Glomerular endothelial cell (primary cell): ENCODE results near the gene AP5B1. TPM values are rescaled to one million over a fixed set of nuclear protein-coding genes. Genes with fewer than 3 reads are reported as not detected.
"Not testable (repeated sequence)": the region's sequence is repeated elsewhere in the genome, so short reads cannot be mapped to it uniquely, and the experiment has no call there.

Source experiments
- DNase-seq: peaks from one replicate; pipeline ENCODE4 v3.0.0-alpha.2; 2011; ENCODE audit warnings: low read depth, low spot score; ENCODE audit errors: extremely low read depth
- total RNA-seq: library from RNA; depleted of rRNA; stranded (reverse); fragments of >200 nt; gene quantifications from 2 replicates; pipeline ENCODE4 v1.2.3, GENCODE V29; 2015

AP5B1 gene
- total RNA-seq, 1 donor from 2014 or later: 18.8 TPM

DNA sequence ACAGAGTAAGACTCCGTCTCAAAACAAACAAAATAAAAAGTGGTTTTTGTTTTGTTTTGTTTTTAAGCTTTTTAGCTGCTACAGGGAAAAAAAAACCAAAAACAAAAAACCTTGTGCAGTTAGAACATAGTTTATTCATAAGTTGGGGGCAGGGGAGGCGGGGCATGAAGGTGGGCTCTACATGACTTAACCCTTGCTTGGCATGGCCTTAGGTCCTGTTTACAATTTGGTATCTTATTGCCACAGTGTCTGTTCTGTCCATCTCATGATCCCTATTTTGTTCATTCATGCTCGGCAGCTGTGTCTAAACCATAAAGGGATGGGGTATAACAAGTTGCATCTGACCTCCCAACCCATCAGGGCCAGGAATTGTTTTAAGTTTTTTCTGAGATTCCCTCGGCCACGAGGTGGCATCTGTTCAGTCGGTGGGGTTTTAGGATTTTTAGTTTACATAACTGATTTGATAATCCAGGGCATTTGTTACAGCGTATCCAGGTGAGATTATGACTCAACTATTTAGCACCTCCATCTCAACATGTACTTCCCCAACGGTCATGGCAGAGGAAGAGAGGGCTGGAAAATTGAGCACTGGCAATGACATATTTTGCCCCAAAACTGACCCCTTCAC lies 6.9 kb downstream of the AP5B1 start:
- no peak for DNase-seq

DNA sequence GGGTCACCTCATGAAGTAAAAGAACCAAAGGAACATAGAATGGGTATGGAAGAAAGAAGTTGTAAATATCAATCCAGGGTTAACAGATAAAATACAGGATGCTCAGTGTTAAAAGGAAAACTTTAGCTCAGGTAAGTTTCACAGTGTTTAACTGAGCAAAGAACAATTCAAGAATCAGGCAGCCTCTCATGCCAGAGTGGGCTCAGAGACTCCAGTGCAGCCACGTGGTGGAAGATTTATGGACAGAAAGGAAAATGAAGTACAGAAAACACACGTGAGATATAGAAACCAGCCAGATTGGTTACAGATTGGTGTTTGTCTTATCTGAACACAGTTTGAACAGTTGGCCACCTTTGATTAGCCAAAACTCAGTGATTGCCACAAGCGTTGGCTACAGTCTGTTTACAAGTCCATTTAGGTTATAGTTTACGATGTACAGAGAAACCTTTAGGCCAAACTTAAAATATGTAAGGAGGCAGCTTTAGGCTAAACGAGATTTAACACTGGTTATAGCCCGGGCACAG lies 9.1 kb downstream of the AP5B1 start:
- no peak for DNase-seq

DNA sequence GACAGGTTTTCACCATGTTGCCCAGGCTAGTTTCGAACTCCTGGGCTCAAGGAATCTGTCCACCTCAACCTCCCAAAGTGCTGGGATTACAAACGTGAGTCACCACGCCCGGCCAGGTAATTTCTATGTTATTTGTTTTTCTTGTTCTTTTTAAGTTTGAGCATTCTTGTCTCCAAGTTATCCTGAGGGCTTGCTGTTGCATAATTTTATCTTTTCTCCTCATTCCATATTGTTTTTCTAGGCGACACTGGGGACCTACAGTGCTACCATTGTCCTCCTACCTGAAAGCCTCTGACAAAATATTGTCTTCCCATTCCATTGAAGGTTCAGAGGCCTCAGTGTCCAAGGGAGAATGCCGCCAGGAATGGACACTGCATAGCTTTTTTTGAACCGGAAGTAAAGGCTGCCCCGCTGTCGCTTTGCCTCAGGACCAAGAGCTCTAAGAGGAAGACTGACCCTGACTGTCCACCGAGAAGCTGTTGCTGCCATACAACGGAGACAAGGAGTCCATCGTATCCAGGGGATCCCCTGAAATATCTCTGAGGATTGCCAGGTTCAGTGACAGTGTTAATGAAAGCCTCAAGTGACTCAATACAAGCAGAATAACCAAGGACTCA lies 9.7 kb downstream of the AP5B1 start:
- DNase-seq: no peak

DNA sequence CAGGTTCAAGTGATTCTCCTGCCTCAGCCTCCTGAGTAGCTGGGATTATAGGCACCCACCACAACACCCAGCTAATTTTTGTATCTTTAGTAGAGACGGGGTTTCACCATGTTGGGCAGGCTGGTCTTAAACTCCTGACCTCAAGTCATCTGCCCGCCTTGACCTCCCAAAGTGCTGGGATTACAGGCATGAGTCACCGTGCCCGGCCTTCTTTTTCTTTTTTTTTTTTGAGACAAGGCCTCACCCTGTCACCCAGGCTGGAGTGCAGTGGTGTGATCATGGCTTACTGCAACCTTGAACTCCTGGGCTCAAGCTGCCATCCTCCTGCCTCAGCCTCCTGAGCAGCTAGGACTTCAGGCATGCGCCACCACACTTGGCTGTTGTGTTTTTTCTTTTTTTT lies 13.0 kb downstream of the AP5B1 start:
- DNase-seq: not testable (repeated sequence)

DNA sequence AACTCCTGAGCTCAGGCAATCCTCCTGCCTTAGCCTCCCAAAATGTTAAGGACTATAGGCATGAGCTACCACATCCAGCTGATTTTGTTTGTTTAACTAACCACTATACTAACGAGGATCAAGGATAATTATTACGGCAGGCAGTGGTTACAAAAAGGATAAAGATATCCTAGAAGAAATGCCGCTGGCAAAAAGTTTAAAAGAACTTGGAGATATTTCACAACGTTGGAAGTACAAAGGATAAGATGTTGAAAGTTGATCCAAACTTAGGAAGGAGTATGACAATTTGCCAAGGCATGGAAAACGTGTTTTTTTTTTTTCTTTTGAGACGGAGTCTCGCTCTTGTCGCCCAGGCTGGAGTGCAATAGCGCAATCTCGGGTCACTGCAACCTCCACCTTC lies 13.4 kb downstream of the AP5B1 start:
- no peak for DNase-seq

DNA sequence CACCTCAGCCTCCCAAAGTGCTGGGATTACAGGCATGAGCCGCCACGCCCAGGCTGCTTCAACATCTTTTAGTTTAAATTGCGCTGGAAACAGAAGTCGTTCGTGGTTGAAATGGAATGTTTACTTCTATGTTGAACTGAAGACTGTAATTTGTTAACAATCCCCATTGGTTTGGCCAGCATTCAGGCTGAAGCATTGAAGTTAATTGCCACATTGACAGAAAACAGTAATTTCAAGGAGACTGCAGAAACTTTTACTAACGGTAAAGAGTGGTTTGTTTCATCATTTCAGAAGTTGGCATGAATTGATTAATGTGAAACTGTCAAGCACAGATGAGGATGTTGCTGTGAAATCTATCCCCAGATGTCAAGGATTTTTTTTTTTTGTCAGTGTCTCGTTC lies 14.2 kb downstream of the AP5B1 start:
- no peak for DNase-seq

DNA sequence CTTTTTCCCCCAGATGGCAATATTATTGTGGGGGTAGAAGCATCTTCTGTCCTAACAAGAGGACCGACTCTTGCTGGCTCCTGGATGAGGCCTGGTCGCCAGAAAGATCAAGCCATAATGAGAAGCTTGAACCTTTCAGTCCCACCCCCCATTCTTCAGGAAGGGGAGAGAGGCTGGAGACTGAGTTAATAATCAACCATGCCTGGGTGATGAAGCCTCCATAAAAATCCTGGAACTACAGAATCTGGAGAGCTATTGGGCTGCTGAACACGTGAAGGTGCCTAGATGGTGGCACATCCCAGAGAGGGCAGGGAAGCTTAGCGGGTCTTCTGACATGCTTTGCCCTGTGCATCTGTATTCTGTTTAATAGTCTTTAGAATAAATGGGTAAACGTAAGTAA lies 16.3 kb downstream of the AP5B1 start:
- no peak for DNase-seq

DNA sequence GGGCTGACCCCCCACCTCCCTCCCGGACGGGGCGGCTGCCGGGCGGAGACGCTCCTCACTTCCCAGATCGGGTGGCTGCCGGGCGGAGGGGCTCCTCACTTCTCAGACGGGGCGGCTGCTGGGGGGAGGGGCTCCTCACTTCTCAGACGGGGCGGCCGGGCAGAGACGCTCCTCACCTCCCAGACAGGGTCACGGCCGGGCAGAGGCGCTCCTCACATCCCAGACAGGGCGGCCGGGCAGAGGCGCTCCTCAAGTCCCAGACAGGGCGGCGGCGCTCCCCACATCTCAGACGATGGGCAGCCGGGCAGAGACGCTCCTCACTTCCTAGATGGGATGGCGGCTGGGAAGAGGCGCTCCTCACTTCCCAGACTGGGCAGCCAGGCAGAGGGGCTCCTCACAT lies 18.0 kb downstream of the AP5B1 start:
- DNase-seq: not testable (repeated sequence)

DNA sequence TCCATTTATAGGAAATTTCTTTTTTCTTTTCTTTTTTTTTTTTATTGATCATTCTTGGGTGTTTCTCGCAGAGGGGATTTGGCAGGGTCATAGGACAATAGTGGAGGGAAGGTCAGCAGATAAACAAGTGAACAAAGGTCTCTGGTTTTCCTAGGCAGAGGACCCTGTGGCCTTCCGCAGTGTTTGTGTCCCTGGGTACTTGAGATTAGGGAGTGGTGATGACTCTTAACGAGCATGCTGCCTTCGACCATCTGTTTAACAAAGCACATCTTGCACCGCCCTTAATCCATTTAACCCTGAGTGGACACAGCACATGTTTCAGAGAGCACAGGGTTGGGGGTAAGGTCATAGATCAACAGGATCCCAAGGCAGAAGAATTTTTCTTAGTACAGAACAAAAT lies 18.6 kb downstream of the AP5B1 start:
- DNase-seq: not testable (repeated sequence)

DNA sequence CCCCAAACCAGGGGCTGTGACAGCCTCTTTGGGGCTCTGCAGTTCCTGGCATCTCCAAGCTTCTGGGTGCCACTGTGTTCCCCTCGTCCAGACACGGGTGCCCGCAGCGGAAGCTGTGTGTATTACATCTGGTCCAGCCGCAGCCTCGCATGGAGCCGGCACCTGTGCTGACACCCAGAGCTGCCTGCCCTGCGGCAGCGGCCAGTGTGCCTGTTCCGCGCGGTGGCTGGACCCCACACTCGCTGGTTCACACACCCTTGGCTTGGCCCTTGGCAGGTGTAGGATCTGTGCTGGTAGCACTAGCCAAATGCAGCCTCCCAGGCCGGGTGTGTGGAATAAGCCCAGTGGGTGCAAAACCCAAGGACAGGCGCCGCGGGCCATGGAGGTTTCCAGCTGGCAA lies 35.7 kb downstream of the AP5B1 start:
- no peak for DNase-seq

DNA sequence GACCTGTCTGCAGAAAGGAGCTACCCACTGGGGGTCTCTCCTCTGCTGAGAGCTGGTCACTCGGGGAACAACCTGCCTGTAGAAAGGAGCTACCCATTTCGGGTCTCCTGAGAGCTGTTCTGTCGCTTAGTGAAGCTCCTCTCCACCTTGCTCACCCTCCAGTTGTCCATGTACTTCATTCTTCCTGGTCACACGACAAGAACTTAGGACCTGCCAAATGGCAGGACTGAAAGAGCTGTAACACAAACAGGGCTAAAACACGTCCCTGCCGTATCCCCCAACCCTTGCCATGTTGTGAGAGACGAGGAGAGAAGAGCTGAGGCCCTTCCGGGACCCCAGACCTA lies 36.1 kb downstream of the AP5B1 start:
- DNase-seq: no peak

DNA sequence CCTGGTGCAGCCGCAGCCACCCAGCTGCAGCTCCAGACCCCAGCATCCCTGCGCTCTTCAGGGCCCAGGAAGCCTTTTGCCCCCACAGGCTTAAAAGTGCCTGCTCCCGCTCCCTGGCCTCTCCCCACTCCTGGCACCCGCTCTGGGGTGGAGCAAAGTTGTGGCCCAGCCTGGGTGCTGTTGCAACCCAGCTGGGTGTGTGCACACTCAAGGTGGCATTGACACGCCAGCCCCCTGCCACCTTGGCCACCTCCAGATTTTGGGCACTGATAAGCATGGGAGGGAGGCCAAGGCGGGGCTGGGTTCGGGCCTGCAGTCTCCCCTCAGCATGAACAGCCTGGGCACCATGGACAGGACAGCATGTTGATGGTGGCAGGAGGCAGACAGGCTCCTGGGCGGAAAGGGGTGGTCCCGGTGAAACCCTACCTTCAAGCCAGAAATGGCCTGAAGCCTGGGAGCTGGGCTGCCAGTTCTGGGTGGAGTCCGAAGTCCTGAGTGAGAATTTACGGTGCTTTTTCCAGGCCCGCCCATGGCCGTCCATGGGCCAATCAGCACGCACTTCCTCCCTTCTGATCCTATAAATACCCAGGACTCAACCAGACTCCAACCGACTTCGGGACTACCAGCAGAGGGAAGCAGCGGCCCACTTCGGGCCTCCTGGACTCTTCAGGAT lies 36.6 kb downstream of the AP5B1 start:
- no peak for DNase-seq

DNA sequence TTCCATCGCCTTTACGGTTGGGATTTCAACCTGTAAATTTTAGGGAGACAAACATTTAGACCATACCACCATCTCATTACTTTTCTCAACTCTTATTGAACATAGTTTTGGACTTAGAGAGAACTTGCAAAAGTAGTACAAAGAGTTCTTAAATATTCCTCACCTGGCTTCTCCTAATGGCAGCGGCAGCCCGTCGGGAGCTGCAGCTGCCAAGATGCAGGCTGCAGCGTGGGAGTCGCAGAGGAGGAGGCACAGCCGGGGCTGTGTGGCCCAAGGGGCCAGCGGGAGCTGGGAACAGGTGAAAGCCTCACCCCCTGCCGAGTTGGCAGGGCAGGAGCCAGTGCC lies 37.1 kb downstream of the AP5B1 start:
- no peak for DNase-seq

DNA sequence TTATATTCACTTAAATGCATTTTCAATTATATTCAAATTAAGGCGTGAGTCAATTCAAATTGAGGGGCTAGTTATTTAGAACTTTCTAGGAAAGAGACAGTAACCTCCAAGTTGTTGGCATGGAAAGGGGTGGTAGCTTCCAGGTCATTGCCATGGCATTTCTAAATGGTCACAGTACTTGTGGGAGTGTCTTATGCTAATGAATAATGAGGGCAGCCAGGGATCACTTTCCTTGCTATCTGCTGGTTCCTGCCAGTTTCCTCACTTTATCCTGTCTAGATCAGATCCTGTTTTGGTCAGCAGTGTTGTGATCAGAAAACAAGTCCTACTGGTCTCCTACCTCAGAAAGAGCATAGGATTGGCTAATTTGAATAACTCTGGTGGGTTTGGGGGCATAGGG lies 38.4 kb downstream of the AP5B1 start:
- no peak for DNase-seq

DNA sequence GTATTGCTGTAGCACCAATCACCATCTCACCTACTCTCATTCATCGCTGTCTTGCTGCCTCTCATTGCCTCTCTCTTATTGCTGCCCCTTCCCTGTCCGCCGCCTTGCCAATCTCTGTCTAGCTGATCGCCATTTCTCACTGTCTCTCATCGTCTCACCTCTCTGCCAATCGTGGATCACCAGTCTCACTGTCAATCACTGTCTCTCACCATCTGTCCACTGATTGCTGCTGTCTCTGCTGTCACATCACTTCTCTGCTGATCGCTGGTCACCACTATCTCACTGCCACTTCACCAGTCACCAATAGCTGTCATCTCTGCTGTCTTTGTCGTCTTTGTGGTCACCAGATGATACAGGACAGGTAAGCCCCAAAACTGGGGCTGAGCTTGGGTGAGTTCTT lies 39.6 kb downstream of the AP5B1 start:
- DNase-seq: no peak

DNA sequence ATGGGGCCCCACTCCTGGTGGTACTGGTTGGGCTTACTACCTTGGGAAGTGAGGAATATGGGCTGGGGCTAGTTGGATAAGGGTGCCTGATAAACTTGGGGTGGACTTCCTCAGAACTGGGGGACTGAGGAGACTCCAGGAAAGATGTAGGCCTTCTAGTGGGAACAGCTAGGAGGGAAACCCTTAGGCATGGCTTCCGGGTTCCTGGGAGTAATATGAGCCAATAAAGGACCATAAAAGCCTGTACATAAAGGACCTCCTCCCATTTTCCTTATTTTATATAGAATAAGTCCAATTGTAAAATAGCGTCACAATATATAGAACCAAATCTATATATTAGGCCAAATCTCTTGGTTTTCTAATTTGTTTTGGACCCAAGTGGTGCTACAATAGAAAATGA lies 41.8 kb downstream of the AP5B1 start:
- no peak for DNase-seq

DNA sequence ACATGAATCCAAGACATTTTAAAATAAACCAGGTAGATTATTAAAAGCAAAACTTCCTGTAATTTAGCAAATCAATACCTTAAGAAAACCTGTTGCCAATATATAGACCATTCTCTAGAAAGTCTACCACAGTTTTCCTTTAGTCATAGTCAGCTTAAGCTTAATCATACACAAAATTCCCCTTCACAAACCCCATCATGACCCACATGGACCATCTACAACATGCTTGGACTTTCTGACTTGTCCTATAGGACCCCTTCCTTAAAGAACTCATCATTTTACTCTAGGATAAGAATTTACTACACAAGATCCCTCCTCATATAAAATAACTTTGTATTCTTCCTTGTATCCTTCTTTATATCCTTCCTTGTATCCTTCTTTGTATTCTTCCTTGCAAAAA lies 44.0 kb downstream of the AP5B1 start:
- DNase-seq: no peak

DNA sequence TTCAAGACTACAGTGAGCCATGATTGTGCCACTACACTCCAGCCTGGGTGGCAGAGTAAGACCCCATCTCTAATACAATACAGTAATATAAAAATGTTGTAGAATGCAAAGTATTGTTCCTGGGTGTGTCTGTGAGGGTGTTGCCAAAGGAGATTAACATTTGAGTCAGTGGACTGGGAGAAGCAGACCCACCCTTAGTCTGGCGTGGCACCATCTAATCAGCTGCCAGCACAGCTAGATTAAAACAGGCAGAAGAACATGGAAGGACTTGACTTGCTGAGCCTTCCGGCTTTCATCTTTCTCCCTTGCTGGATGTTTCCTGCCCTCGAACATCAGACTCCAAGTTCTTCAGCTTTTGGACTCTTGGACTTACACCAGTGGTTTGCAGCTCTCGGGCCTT lies 45.7 kb downstream of the AP5B1 start:
- DNase-seq: not testable (repeated sequence)

DNA sequence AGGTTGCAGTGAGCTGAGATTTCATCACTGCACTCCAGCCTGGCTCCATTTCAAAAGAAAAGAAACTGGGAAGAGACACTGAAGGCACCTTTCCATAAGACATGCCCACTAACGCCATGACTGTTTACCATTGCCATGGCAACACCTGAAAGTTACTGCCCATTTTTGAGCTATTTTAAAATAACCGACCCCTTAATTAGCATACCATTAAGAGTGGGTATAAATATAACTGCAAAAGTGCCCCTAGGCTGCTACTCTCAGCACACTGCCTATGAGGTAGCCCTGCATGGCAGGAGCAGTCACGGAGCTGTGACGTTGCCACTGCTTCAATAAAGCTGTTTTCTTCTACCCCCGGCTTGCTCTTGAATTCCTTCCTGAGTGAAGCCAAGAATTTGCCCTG lies 50.3 kb downstream of the AP5B1 start:
- no peak for DNase-seq

DNA sequence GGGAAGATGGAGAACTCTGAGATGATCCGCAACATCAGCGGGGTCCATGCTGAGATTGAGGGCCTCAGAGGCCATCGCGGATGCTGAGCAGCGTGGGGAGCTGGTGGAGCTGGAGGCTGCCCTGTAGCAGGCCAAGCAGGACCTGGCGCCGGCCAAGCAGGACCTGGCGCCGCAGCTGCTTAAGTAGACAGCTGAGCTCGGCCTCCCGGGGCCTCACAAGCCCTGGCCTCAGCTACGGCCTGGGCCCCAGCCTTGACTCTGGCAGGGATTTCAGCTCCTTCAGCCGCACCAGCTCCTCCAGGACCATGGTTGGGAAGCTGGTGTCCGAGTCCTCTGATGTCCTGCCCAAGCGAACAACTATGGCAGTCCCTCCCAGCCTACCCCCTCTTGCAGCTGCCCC lies 52.9 kb downstream of the AP5B1 start:
- no peak for DNase-seq

DNA sequence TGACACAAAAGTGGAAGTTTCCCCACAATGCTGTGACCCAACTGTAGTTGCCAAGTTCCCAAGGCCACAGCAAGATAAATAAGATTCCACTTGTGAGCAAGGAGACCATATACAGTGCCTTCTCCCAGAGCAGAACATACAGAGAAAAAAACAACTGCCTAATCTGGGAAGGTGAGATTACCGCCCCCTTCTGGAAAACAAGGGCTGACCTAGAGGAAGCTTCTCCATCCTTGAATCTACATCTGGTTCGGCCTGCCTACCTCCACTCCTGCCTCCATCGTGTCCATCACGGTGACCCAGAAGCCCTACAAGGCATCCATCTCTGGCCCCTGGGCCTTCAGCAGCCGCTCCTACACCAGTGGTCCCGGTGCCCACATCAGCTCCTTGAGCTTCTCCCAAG lies 54.1 kb downstream of the AP5B1 start:
- no peak for DNase-seq
